Colon (tissue), 2 donors: ENCODE measurements around the gene CARD19.

Experiments used
- FAIRE-seq: peaks from 2 replicates; lab custom pipeline; 2012; peaks lifted over from hg19 to GRCh38; lab: Jason Lieb, UNC
- donor health status: control.
- donor health status: control.

The CARD19 gene

GRCh38 chr9:93121316-93122241 is 25.6 kb downstream of the CARD19 start:
- no peak for FAIRE-seq

- no peak for FAIRE-seq
Observed at GRCh38 chr9:93122721-93123221, 26.8 kb downstream of the CARD19 start.

- no peak for FAIRE-seq
Observed at GRCh38 chr9:93123561-93124283, 27.7 kb downstream of the CARD19 start.

GRCh38 chr9:93124793-93125192 is 28.8 kb downstream of the CARD19 start:
- no peak for FAIRE-seq

- no peak for FAIRE-seq
Observed at GRCh38 chr9:93125331-93125894, 29.4 kb downstream of the CARD19 start.

- no peak for FAIRE-seq
Observed at GRCh38 chr9:93126151-93126781, 30.2 kb downstream of the CARD19 start.

GRCh38 chr9:93126825-93127368 is 30.9 kb downstream of the CARD19 start:
- no peak for FAIRE-seq

- FAIRE-seq: no peak
Observed at GRCh38 chr9:93127395-93127911, 31.4 kb downstream of the CARD19 start.

GRCh38 chr9:93128011-93128714 is 32.1 kb downstream of the CARD19 start:
- no peak for FAIRE-seq

- no peak for FAIRE-seq
Observed at GRCh38 chr9:93128715-93129224, 32.8 kb downstream of the CARD19 start.

GRCh38 chr9:93129286-93129685 is 33.3 kb downstream of the CARD19 start:
- no peak for FAIRE-seq

GRCh38 chr9:93129691-93130500 is 33.9 kb downstream of the CARD19 start:
- FAIRE-seq: no peak

GRCh38 chr9:93130861-93131481 is 35.0 kb downstream of the CARD19 start:
- no peak for FAIRE-seq

- FAIRE-seq: no peak
Observed at GRCh38 chr9:93131599-93132286, 35.7 kb downstream of the CARD19 start.

GRCh38 chr9:93132287-93132927 is 36.4 kb downstream of the CARD19 start:
- no peak for FAIRE-seq

GRCh38 chr9:93132946-93133680 is 37.1 kb downstream of the CARD19 start:
- no peak for FAIRE-seq

GRCh38 chr9:93133681-93134014 is 37.6 kb downstream of the CARD19 start:
- FAIRE-seq: no peak
